Testis (tissue), 2 donors: Measurements from ENCODE around the gene MACO1.

Source experiments
- POLR2A ChIP-seq: fragments of 450-650 bp; IDR thresholded peaks from one replicate; pipeline ENCODE4 v1.6.1; 2017; ENCODE audit warnings: antibody characterized with exemption, mild to moderate bottlenecking, moderate library complexity
- TF ChIP-seq, protein P1 (sequence below), 3 experiments: fragments of 450-650 bp in 2 of 3; fragments of 200-600 bp in 1 of 3; sonication (generic) in 1 of 3; IDR thresholded peaks; one replicate each; pipeline ENCODE4 v1.5.1; 2016 to 2019; ENCODE audit warnings: antibody characterized with exemption in 3 of 3, mild to moderate bottlenecking in 2 of 3, moderate library complexity in 1 of 3

DNA sequence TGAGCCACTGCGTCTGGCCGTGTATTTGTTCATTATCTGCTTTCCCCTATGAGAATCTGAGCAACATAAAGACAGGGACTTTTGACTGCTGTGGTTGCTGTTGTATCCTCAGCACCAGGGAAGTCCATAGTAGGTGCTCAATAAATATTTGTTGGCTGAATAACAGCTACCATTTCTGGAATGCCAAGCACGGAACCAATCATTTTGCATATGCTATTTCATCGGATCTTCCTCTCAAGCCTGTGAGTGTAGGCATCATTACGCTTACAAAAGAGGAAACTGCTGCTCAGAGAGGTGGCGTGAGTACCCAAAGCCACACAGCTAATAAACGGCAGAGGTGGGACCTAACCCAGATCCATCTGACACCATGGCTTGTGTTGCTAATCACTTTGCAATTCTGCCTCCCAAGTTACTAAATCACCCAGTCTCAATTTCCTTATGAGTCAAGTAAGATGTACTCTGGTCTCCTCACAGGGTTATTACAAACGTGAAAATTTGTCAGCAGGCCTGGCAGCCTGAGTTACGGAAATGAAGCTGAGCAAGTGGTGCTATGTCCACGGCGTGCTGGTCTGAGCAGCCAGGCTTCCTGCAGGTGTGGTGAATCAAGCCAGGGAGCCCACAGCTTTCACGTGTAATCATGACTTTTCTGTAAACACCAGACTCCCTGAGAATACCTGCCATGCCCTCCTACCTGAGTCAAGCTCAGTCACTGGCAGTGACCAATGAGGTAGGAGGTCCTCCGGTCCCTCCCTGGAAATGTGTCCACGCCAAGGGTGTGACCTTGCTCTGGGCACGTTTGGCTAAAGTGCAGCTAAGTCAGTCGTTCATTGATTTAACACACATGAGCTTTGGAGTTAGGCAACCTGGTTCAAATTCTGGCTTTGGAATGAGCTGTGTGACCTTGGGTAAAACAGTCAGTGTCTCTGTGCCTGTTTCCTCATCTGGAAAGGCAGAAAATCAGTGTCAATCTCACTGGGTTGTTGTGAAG lies 5.3 kb upstream of the MACO1 start:
- TF ChIP-seq, protein P1, sequence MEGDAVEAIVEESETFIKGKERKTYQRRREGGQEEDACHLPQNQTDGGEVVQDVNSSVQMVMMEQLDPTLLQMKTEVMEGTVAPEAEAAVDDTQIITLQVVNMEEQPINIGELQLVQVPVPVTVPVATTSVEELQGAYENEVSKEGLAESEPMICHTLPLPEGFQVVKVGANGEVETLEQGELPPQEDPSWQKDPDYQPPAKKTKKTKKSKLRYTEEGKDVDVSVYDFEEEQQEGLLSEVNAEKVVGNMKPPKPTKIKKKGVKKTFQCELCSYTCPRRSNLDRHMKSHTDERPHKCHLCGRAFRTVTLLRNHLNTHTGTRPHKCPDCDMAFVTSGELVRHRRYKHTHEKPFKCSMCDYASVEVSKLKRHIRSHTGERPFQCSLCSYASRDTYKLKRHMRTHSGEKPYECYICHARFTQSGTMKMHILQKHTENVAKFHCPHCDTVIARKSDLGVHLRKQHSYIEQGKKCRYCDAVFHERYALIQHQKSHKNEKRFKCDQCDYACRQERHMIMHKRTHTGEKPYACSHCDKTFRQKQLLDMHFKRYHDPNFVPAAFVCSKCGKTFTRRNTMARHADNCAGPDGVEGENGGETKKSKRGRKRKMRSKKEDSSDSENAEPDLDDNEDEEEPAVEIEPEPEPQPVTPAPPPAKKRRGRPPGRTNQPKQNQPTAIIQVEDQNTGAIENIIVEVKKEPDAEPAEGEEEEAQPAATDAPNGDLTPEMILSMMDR (IDR thresholded peaks at IDR 0.05) = no peak
- no peak for TF ChIP-seq POLR2A
